Measurements from ENCODE around the gene CYBRD1. TPM values are rescaled to one million over a fixed set of nuclear protein-coding genes. Genes with fewer than 3 reads are reported as not detected.

CYBRD1 gene
- total RNA-seq, 2 donors from 2014 or later: 0.44 to 1.3 TPM

Other genes starting within 250 kb of the CYBRD1 start
- gene METTL8, start 88.5 kb upstream of the CYBRD1 start, total RNA-seq: 10 to 100 TPM; 18.5 to 23.3 TPM
- 10 to 100 TPM; 17.3 to 17.5 TPM for gene DCAF17, start 88.2 kb upstream of the CYBRD1 start, total RNA-seq
- 10 to 100 TPM; 23.2 to 27.3 TPM for gene DYNC1I2, start 165.0 kb downstream of the CYBRD1 start, total RNA-seq